B cell (primary cell): Measurements from ENCODE around the gene KRTAP9-8. TPM values are rescaled to one million over a fixed set of nuclear protein-coding genes. Genes with fewer than 3 reads are reported as not detected.

ENCODE experiments used
- ATAC-seq: fragments of 200-7000 bp; cut with Tn5 transposase; one replicate; pipeline ENCODE4 v1.10.0; 2021; ENCODE audit warnings: low read depth, mild to moderate bottlenecking, moderate number of reproducible peaks, moderate library complexity
- CTCF ChIA-PET: fragments of 350-600 bp; sonication (Branson Sonifier 250); formaldehyde crosslinking; loops from one replicate; lab custom pipeline; 2021; ENCODE audit warnings: antibody characterized with exemption, inconsistent platforms; lab: Charles Lee
- POLR2A ChIA-PET: fragments of 350-600 bp; sonication (Branson Sonifier 250); formaldehyde crosslinking; loops from one replicate; lab custom pipeline; 2021; ENCODE audit warnings: antibody characterized with exemption; lab: Charles Lee
- DNase-seq: peaks from one replicate; pipeline ENCODE4 v3.0.0; 2013
- H2AFZ ChIP-seq: 2 replicates; pipeline ENCODE4 v1.6.1; 2012; ENCODE audit warnings: mild to moderate bottlenecking, low read depth, low read length; ENCODE audit not compliant: insufficient read depth, poor library complexity, severe bottlenecking
- H3K27ac ChIP-seq, 2 donors: 1 replicate in 1 of 2; 2 replicates in 1 of 2; pipeline ENCODE4 v1.5.1; 2012 to 2013; ENCODE audit warnings: low read length in 2 of 2, mild to moderate bottlenecking in 2 of 2, moderate library complexity in 1 of 2
- H3K27me3 ChIP-seq, 4 experiments: fragments of 200-600 bp in 1 of 4; sonication (generic) in 1 of 4; replicated peaks in 1 of 4; 1 replicate in 2 of 4; 2 replicates in 2 of 4; pipeline versions ENCODE4 v1.6.1 to v1.7.0; 2013 to 2016; ENCODE audit warnings: low read length in 3 of 4, mild to moderate bottlenecking in 2 of 4, mixed read lengths in 1 of 4, moderate library complexity in 1 of 4; ENCODE audit not compliant: insufficient read depth in 4 of 4, control insufficient read depth in 3 of 4; ENCODE audit errors: control extremely low read depth in 1 of 4
- H3K36me3 ChIP-seq, 2 experiments: replicated peaks in 1 of 2; 1 replicate in 1 of 2; 2 replicates in 1 of 2; pipeline versions ENCODE4 v1.6.1 to v1.7.1; 2013; ENCODE audit warnings: low read length in 1 of 2; ENCODE audit not compliant: insufficient read depth in 2 of 2, control insufficient read depth in 1 of 2; ENCODE audit errors: control extremely low read depth in 1 of 2, extremely low read depth in 1 of 2
- H3K4me1 ChIP-seq, 2 donors: fragments of 200-600 bp in 1 of 2; sonication (generic) in 1 of 2; 1 replicate in 1 of 2; 2 replicates in 1 of 2; pipeline versions ENCODE4 v1.5.1 to v1.6.1; 2013 to 2017; ENCODE audit warnings: low read length in 2 of 2; ENCODE audit not compliant: control insufficient read depth in 2 of 2, insufficient read depth in 2 of 2
- H3K4me2 ChIP-seq: replicated peaks from 2 replicates; pipeline ENCODE3; 2012; ENCODE audit warnings: mild to moderate bottlenecking, low read depth, low read length; ENCODE audit not compliant: poor library complexity, severe bottlenecking
- H3K4me3 ChIP-seq, 5 experiments: fragments of 200-600 bp in 1 of 5; sonication (generic) in 1 of 5; 1 replicate in 3 of 5; 2 replicates in 2 of 5; pipeline versions ENCODE4 v1.5.1 to v1.7.0; 2011 to 2016; ENCODE audit warnings: low read length in 4 of 5, mild to moderate bottlenecking in 4 of 5, low read depth in 2 of 5, control low read depth in 1 of 5, moderate library complexity in 1 of 5; ENCODE audit not compliant: insufficient read depth in 1 of 5; ENCODE audit errors: control extremely low read depth in 1 of 5, extremely low read depth in 1 of 5
- H3K79me2 ChIP-seq: fragments of 200-600 bp; sonication (generic); one replicate; pipeline ENCODE4 v1.6.0; 2016; ENCODE audit warnings: low read length; ENCODE audit not compliant: control insufficient read depth, insufficient read depth
- H3K9ac ChIP-seq: fragments of 200-600 bp; sonication (generic); 2 replicates; pipeline ENCODE4 v1.6.1; 2017; ENCODE audit warnings: mild to moderate bottlenecking, low read length, moderate library complexity
- H3K9me3 ChIP-seq, 3 donors: one replicate each; pipeline versions ENCODE4 v1.6.1 to v1.7.1; 2013; ENCODE audit warnings: low read length in 2 of 3; ENCODE audit not compliant: control insufficient read depth in 2 of 3, insufficient read depth in 1 of 3; ENCODE audit errors: control extremely low read depth in 1 of 3
- H4K20me1 ChIP-seq: 2 replicates; pipeline ENCODE4 v1.6.0; 2012; ENCODE audit warnings: mild to moderate bottlenecking, low read length; ENCODE audit not compliant: insufficient read depth, control insufficient read depth, poor library complexity, severe bottlenecking
- H3K27ac Mint-ChIP-seq: one replicate; pipeline ENCODE4 v1.8.0; 2021; ENCODE audit warnings: mixed read lengths
- H3K27me3 Mint-ChIP-seq: one replicate; pipeline ENCODE4 v1.8.0; 2021; ENCODE audit warnings: mixed read lengths
- H3K4me1 Mint-ChIP-seq: one replicate; pipeline ENCODE4 v1.8.0; 2021; ENCODE audit warnings: mixed read lengths
- H3K4me3 Mint-ChIP-seq: one replicate; pipeline ENCODE4 v1.8.0; 2021; ENCODE audit warnings: mixed read lengths
- H3K9me3 Mint-ChIP-seq: one replicate; pipeline ENCODE4 v1.8.0; 2022; ENCODE audit warnings: mixed read lengths; ENCODE audit not compliant: insufficient read depth
- CTCF ChIP-seq: fragments of 200-600 bp; IDR thresholded peaks from one replicate; pipeline ENCODE4 v1.8.0; 2022; ENCODE audit warnings: antibody characterized with exemption, mild to moderate bottlenecking
- EZH2 ChIP-seq: IDR thresholded peaks from 2 replicates; pipeline ENCODE4 v1.6.1; 2012; ENCODE audit warnings: borderline replicate concordance, low read depth, mild to moderate bottlenecking, moderate library complexity, low read length; ENCODE audit not compliant: insufficient read depth, poor library complexity, severe bottlenecking
- WGBS: methylation state at CpG from one replicate; pipeline ENCODE4 v1.1.5; 2013; ENCODE audit warnings: missing lambda C conversion rate; ENCODE audit not compliant: insufficient coverage; 5-methylcytosine and 5-hydroxymethylcytosine counted together
- intact Hi-C: fragments of 100-400 bp; cut with micrococcal nuclease; formaldehyde crosslinking; loops from one replicate; pipeline ENCODE4 v1.10.0; 2022
- polyA plus RNA-seq: library from polyadenylated mRNA; depleted of rRNA; stranded (reverse); fragments of >200 nt; gene quantifications from 2 replicates; pipeline ENCODE4 v1.2.3, GENCODE V29; 2012
- total RNA-seq, 2 donors: library from RNA; stranded (reverse); fragments of 120-200 nt in 1 of 2; gene quantifications; 1 replicate in 1 of 2; 2 replicates in 1 of 2; pipeline versions ENCODE4 v1.2.3 to v1.2.4, GENCODE V29; 2013 to 2022

The KRTAP9-8 gene
- total and polyA plus RNA-seq, 2 donors (not counting 1 experiment from before 2014, with no cell fraction given), result not detected

- no peak overlapping the region for H2AFZ ChIP-seq
- no peak overlapping the region for H3K4me2 ChIP-seq
- H3K36me3 ChIP-seq, result no peaks in the 10 kb centered on the region
- WGBS, result 100% methylated on average over 2 of the region's 5 CpGs
- POLR2A ChIA-PET, result no interaction called here
- no peaks in the 10 kb centered on the region for H3K79me2 ChIP-seq
- H3K4me3 Mint-ChIP-seq, result no peak overlapping the region
- DNase-seq (no peak), ATAC-seq (no peak)
- H3K9me3 ChIP-seq, result no peaks in the 10 kb centered on the region
- no peaks in the 10 kb centered on the region for H4K20me1 ChIP-seq
- H3K4me1 Mint-ChIP-seq, result no peaks in the 10 kb centered on the region
- CTCF ChIA-PET, result no interaction called here
- peaks cover 5% of the 10 kb centered on the region for H3K9me3 Mint-ChIP-seq
- H3K27ac ChIP-seq, result no peak overlapping the region
- H3K27ac Mint-ChIP-seq, result no peak overlapping the region
- H3K27me3 Mint-ChIP-seq, result peaks cover 12% of the 10 kb centered on the region
- H3K9ac ChIP-seq, result no peak overlapping the region
- no peaks in the 10 kb centered on the region for H3K4me1 ChIP-seq
- no peak overlapping the region for H3K4me3 ChIP-seq
- no peaks in the 10 kb centered on the region for H3K27me3 ChIP-seq
- no peak for TF ChIP-seq EZH2
- no peak for TF ChIP-seq CTCF
- intact Hi-C loops, result loop anchor here (10.0 kb wide), 1 partner anchor 235 kb away; the partner anchor contains the start of gene KRT39
Measured at GRCh38 chr17:41199421-41200078, 38.2 kb upstream of the KRTAP9-8 start.

- H3K27me3 ChIP-seq, result peaks cover 0 to 14% (median 0%) of the 10 kb centered on the region in 4 experiments
- no peak overlapping the region for H3K4me3 ChIP-seq
- WGBS, result 63% methylated on average over 1 of the region's 1 CpG
- H3K9ac ChIP-seq, result no peak overlapping the region
- no peak overlapping the region for H3K27ac ChIP-seq
- Mint-ChIP-seq H3K27me3 (peaks cover 59% of the 10 kb centered on the region), H3K4me3 (no peak overlapping the region), H3K4me1 (peaks cover 4% of the 10 kb centered on the region), H3K9me3 (no peaks in the 10 kb centered on the region), H3K27ac (no peak overlapping the region)
- peaks cover 0 to 1% (median 0%) of the 10 kb centered on the region in 3 donors for H3K9me3 ChIP-seq
- ChIA-PET CTCF (interaction anchor here (1.3 kb wide), 1 partner anchor 110 kb away, joined by 4 read pairs; no protein-coding TSS in a partner anchor), POLR2A (no interaction called here)
- no peak overlapping the region for H2AFZ ChIP-seq
- peaks cover 0 to 4% of the 10 kb centered on the region in 2 donors for H3K4me1 ChIP-seq
- TF ChIP-seq EZH2 (no peak), CTCF (no peak)
- ATAC-seq (no peak), DNase-seq (no peak)
- no peaks in the 10 kb centered on the region for H3K79me2 ChIP-seq
- H4K20me1 ChIP-seq, result no peaks in the 10 kb centered on the region
- intact Hi-C loops, result no loop called here
- no peak overlapping the region for H3K4me2 ChIP-seq
- H3K36me3 ChIP-seq, result no peaks in the 10 kb centered on the region
Measured at GRCh38 chr17:41211845-41212466, 25.8 kb upstream of the KRTAP9-8 start.
